GM21515 (cell line): ENCODE measurements around the gene DCAF6.
"Not testable (repeated sequence)": the region's sequence is repeated elsewhere in the genome, so short reads cannot be mapped to it uniquely, and the experiment has no call there.

Source experiments
- ATAC-seq: cut with Tn5 transposase; IDR thresholded peaks from one replicate; pipeline ENCODE4 v1.9.1; 2021; ENCODE audit not compliant: unreplicated experiment

The DCAF6 gene

GRCh38 chr1:167936068-167936929, at the start of gene DCAF6:
Gene DCAF6 (plus strand): TSS chr1:167936683. CDS start chr1:167936912, 229 bp downstream.
- peak; percentile 74 for ATAC-seq

DNA sequence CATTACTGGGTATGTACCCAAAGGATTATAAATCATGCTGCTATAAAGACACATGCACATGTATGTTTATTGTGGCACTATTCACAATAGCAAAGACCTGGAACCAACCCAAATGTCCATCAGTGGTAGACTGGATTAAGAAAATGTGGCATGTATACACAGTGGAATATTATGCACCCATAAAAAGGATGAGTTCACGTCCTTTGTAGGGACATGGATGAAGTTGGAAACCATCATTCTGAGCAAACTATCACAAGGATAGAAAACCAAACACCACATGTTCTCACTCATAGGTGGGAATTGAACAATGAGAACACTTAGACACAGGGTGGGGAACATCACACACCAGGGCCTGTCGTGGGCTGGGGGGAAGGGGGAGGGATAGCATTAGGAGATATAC, 49.3 kb upstream of the DCAF6 start:
- ATAC-seq: not testable (repeated sequence)

- ATAC-seq: no peak
These were observed 46.1 kb upstream of the DCAF6 start for GRCh38 chr1:167890400-167890799.

DNA sequence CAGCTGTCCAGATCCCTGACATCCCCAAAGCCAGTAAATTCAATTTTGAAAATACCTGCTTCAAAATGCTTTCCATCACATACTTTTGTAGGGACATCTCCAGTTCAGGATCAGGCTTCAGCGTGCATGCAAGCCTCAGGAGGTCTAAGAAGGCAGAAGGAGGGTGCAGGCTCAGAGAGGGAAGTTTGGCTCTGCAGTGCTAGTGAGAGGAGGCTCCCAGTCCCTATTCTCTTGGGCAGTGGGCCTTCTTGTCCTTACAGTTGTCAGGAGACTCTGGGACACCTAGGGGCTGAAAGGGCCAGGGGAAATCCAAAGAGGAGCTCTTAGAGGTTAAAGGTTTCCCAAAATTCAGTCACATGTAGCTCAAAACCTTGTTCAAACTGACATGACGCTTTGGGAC, 42.7 kb upstream of the DCAF6 start:
- no peak for ATAC-seq

DNA sequence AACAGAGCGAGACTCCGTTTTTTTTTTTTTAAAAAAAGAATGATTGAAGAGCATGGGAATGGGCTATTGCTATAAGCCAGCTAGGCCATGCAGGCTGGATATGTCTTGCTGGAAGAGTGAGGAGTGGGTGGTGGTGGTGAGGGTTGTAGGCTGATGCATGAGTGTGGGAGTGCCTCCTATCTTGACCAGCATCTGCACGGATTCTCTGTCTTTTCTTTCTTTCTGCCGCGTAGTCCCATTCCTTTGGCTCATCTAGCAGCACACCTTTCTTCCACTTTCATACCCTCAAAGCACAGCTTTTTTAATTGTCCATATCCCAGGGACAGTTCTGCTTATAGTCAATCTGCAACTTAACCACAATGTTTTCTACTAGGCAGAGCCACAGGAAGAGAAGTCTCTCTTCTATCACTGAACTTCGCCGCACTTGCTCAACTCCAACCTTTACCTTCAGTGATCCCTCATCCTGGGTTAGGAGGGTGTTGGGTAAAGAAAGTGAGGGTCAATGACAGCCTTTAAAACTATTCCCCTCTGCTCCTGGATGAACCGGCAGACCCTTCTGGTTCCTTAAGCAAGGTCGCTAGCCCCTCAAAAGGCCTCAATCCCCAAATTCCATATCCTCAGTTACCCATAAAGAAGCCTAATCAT, 37.8 kb upstream of the DCAF6 start:
- no peak for ATAC-seq

DNA sequence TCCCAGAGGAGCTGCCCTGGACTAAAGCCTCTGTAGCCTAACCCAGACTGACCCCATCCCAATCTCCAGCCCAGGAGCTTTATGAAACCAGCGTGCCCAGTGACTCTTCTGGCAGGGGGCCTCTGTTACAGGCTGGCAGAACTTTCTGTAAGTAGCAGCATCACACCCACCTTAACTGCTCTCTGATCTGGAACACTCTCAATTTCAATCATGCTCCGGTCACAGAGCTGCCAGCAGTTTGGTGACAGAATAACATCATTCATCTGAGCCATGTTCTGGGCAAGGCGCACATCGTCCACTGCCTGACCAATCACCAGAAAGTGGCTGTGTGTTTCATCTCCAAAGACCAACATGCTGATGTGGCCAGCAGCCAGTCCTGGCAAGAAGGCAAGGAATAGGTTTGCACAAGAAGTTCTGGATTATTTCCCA, 37.2 kb upstream of the DCAF6 start:
- ATAC-seq: no peak

DNA sequence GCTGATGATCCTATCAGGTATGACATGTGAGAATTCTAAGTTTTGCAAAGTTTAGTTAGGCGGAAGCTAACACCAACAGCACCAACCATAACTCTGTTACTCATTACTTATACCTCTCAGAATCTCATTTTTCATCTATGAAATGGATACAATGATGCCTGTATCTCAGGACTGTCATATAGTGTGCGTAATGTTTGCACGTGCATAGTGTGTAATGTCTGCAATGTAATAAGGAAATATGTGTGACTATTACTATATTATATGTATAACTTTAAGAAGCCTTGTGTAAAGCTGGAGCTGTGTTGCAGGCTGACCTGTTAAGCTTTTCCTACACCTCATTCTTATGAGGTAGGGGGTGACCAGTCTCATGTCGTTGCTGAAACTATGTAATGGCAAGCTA, 35.6 kb upstream of the DCAF6 start:
- ATAC-seq: no peak

DNA sequence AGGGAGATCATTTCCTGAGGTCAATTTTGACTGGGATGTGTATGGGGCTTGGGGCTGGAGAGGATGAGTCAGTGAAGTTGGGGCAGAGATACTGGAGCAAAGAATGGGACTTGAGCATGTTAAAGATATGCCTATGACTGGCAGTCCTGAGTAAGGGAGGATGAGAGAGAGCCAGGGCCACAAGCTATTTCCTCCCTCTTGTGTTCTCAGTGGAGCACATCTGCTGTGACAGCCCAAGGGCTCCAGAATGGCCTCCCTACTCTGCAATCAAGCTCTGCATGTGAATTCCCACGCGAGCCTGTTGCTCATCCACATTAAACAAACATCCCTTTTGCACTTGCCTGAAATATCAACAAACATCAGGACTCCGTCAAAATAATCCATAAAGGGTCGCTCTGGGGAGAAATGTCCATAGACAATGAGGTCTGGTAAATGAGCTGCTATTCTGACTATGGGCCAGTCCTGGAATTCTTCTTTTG, 31.8 kb upstream of the DCAF6 start:
- ATAC-seq: no peak

DNA sequence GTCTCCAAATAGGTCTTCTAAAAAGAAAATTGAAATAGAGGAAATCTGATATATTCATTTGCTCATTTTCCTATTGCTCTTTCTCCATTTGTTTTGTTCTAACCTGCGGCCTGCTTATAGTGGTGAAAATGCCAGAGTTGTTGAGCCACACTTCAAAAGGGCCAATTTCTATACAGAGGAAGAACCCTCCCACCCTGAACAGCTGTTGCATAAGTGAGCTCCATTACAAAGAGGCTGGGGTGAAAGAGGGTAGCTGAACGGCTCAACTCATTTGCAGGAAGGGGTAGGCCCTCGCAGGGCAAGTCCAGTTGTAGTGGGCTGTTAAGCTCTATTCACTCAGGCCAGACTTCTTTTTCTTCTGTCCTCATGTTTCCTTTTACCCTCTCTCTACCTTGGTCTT, 31.3 kb upstream of the DCAF6 start:
- no peak for ATAC-seq

DNA sequence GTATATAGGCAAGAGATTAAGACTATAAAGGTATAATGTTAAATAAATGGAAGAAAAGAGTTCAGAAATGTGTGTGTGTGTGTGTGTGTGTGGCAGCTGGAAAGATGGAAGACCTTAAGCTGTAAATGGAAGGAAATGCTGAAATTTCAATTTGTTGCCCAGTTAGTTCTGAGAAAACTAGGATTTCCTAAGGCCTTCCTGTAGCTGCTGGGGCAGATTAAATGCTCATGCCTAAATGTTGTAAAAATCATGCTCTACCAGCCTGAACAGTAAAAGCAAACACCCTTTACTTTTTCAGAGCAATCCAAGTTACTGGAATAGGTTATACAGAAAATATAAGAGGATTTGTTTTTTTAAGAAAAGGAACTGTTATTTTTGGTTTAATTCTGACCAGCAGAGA, 30.8 kb upstream of the DCAF6 start:
- ATAC-seq: no peak

GRCh38 chr1:167909691-167910180, 26.7 kb upstream of the DCAF6 start:
- no peak for ATAC-seq

- no peak for ATAC-seq
These were observed 26.0 kb upstream of the DCAF6 start for GRCh38 chr1:167910530-167910929.

- no peak for ATAC-seq
These were observed 25.1 kb upstream of the DCAF6 start for GRCh38 chr1:167911413-167911812.

GRCh38 chr1:167912294-167912693, 24.2 kb upstream of the DCAF6 start:
- ATAC-seq: no peak

GRCh38 chr1:167913895-167914496, 22.5 kb upstream of the DCAF6 start, which contains the start of gene ADCY10:
Gene ADCY10 (minus strand): TSS chr1:167914134. CDS start chr1:167905140, 8,994 bp downstream.
- no peak for ATAC-seq

- no peak for ATAC-seq
These were observed 20.9 kb upstream of the DCAF6 start for GRCh38 chr1:167915569-167915968.

DNA sequence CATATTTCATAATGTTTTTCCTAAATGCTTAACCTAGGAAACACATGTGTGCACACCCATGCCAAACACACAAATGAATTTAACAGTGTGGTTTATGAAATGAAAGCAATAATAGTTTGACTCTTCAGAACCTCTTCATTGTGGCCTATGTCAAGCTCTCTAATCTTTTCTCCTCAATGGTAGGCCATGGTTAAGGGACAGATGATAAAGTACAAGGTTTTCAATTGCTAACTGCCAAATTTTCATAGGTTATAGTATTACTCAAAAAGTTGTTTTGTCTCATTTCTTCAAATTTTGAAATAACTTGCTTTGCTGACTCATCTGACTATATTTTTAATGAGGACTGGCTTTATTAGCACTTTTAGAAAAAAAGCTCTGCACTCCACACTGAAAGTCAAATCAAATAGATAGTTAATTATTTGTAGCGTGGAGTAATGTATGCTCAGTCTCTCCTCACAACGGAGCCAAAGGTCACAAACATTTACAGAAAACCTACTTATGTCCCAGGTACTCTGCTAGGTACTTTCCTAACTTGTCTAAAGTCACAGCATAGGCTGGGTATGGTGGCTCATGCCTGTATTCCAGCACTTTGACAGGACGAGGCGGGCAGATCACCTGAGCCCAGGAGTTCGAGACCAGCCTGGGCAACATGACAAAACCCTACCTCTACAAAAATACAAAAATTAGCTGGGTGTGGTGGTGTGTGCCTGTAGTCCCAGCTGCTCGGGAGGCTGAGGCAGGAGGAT, 19.5 kb upstream of the DCAF6 start:
- no peak for ATAC-seq

DNA sequence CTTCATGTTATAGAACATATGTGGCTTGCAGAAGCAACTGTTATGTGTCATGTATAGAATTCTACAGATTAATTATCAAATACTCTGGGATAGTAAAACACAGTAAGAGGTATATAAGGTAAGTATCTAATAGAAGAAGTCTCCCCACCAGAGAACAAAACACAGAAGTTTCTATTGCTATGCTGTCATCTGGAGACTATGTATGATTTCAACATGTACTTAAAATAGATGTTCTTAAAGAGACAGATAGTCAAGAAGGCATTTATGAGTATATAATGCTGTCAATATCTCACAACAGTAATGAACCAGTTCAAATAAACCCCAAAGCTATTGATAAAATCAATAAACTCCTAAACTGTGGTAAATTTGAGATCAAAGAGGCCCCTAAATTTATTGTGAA, 14.5 kb upstream of the DCAF6 start:
- ATAC-seq: no peak

DNA sequence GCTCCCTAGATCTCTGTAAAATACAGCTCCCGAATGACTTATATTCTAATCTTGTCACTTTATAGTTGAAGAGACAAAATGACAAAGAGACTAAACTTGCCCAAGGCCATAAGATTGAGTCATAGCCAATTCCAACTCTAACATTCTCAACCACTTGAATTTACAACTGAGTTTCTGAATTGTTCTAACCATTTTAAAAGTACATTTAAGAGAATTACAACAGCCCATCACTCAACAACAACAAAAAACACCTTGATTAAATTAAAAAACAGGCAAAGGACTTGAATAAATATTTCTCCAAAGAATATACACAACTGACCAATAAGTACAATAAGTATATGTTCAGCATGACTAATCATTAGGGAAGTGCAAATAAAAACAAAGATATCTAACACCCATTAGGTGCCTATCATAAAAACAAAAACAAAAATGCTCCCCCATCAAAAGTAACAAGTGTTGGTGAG, 13.8 kb upstream of the DCAF6 start:
- ATAC-seq: no peak

DNA sequence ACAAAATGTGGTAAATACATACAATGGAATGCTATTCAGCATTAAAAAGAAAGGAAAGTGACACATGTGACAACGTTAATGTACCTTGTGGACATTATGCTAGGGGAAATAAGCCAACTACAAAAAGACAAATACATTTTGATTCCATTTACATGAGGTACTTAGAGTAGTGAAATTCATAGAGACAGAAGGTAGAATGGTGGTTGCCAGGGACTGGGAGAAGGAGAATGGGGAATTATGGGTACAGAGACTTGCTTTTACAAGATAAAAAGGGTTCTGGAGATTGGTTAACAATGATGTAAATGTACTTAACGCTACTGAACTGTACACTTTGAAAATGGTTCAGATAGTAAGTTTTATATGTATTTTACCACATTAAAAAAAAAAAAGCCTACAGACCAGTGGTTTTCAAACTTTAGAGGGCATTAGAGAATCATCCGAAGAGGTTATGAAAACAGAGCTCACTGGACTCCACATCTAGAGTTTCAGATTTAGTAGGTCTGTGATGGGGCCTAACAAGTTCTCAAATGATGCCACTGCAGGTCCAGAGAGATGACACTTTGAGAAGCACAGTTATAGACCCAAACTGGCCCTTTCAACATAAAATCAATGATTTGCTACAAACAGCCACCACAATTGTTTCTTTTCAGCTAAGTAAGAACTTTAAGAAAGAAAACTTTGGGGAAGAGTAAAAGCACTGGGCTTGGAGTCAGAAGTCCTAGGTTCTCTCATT, 13.0 kb upstream of the DCAF6 start:
- ATAC-seq: no peak
